Astrocyte of the hippocampus (primary cell): ENCODE measurements around the gene CNGA4.
"Not testable (repeated sequence)": the region's sequence is repeated elsewhere in the genome, so short reads cannot be mapped to it uniquely, and the experiment has no call there.

Source experiments
- DNase-seq: peaks from one replicate; pipeline ENCODE4 v3.0.0; 2011; ENCODE audit warnings: low read depth, low spot score

CNGA4 gene

GRCh38 chr11:6225024-6225423, 13.9 kb upstream of the CNGA4 start:
- no peak for DNase-seq

DNA sequence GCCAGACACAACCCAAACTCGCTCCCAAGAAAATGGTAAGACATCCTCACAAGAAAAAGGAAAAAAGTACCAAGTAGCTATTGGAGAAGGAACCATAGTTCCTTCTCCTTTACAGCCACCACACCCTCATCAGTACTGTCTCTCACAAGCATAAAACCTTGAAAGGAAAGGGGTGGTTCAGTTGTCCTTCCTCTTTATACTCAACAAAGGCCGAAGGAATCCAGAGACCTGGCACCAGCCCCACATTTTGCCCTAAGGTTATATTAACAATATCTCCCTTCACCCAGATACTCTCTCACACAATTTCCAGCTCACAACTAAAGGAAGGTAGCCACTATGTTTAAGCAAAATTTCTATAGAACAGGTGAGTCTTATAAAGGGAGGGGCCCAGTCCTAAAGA, 13.0 kb upstream of the CNGA4 start:
- DNase-seq = no peak

DNA sequence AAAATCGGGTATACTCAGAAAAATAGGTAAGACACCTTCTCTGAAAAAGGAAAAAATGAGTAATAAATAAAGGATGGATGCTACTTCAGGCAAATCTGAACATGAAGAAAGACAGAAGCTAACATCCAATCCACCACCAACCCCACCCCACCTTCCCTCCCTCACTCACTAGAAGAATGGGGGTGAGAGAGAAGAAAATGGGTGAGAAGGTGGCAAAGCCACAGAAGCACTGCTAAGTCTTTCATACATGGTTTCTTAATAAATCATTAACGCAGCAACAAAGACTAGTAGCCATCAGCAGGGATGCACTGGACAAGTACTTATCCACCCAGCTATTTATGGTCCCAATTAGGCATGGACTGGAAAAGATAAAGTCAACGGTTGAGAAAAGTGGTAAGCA, 10.4 kb upstream of the CNGA4 start:
- DNase-seq = no peak

DNA sequence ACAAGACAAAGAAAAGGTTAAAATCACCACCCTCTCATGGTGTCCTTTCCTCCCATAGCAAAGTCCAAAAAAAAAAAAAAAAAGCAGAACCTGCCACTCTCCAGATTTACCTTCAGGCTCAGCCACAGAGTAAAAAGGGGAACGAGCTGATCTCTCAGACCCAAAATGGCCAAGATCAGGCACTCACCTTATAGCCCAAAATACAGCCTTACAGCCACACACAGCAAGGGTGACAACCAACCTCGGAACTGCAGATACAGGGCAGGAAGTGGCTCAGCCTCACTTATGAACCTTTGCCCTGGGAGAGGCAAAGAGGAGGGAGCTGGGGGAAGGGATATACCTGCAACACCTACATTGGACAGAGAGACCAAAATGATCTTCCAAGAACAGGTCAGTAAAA, 9.0 kb upstream of the CNGA4 start:
- no peak for DNase-seq

DNA sequence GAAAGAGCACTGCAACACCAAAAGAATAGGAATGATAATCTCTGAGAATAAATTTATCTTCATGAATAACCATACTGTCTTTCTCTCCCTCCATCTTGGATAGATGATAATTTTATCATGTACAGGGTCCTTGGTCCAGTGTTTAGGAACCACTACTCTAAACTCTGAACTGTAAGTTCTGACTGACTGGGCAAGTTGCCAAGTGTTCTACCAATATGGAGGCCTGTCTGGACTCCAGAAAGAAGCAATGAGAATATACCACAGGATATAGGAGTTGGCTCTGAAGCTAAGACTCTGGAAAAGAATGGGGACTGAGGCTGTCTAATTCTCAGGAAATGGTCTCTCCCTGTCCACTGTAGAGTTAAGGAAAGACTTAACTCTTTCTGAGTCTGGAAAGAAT, 6.0 kb upstream of the CNGA4 start:
- DNase-seq = no peak

DNA sequence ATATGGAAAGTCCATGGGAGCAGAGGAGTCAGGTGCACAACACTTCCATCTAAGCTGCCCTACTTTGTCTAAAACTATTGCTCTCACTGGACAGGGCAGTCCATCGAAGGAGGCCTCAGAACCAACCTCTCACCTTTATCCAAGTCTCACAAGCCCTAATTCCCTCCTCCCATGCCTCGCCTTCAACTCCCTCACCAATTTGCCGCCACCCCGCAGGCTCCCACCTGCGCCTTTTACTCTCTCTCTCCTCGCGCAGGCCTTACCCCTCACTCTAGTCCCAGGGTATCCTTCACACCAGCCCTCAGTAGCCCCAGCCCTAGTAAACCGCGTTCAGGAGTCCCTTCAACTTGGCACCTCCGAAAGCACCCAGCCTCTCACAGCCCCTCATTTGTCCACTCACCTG, 4.9 kb upstream of the CNGA4 start:
- no peak for DNase-seq

DNA sequence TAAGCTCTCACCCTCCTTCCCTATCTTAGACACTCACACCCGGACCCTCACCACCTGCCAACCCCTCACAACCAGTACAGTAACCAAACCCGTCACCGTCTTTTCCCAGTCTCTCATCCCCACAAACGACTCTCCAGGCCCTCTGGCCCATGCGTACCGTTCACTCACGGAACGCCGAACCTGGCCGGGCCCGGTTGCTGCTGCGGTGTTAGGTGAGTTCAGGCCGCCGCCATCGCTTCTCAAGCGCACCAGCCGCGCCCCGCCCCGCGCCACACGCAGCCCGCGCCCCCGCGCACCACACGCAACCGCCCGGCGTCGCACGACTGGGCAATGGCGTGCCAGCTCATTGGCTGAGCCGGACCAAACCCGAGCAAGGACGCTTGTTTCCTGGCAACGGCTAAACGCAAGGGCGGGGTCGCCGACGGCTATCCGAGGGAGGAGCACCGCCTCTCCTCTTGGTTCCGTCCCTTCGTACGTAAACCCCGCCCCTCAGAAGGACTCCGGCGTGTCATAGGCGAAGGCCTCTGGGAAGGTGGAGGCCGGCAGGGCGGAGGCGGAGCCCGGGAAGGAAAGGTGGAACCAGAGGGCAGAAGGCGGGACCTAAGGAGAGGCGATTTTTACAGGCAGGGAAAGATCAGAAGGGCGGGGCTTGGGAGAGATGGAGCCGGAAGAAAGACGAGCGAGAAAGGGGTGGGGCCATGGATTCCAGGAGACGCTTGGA, 4.3 kb upstream of the CNGA4 start, which contains the start of gene FHIP1B:
FHIP1B (minus strand) TSS at position 250 of the 721 bp plus-strand sequence. CDS start 10,120 bp downstream, outside the sequence.
- DNase-seq = peak; percentile 100

GRCh38 chr11:6237266-6237665, 1.6 kb upstream of the CNGA4 start:
- no peak for DNase-seq

- no peak for DNase-seq
Observed at GRCh38 chr11:6237761-6238302, 1.1 kb upstream of the CNGA4 start.

- no peak for DNase-seq
Observed at GRCh38 chr11:6240139-6240538, 1.2 kb downstream of the CNGA4 start.

- no peak for DNase-seq
Observed at GRCh38 chr11:6240781-6241180, 1.9 kb downstream of the CNGA4 start.

- DNase-seq = no peak
Observed at GRCh38 chr11:6241316-6241715, 2.4 kb downstream of the CNGA4 start.

DNA sequence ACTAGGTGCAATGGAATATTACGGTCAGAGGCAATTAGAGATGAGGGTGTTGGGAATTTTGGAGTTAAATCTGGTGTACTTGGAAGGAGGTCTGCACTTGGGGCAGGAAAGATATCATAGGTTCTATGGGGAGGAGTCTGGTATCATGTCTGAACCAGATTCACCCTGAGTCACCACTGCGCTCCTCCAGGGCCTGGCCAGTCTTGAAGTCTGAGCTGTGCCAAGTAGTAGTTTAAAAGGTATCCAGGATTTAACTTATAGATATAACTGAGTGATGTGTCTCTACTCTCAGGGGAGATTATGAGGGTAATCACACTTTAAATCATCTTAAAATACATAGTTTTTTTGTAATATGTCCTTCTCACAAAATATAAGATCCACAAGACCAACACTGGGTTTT, 6.6 kb downstream of the CNGA4 start:
- DNase-seq = no peak

DNA sequence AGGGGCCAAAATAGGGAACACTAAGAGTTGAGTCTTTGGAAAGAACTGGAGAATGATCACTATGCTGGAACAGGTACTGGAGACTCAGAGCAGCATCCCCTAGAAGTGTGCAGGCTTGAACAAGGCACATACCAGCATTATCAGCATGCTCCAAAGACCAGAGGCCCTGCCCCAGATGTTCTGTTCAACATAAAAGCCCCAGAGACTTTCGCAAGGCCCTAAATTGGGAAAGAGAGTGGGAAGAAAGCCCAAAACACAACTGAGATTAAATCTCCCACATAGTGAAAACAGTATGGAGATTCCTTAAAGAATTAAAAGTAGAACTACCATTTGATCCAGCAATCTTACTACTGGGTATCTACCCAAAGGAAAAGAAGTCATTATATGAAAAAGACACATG, 9.4 kb downstream of the CNGA4 start:
- DNase-seq = no peak

DNA sequence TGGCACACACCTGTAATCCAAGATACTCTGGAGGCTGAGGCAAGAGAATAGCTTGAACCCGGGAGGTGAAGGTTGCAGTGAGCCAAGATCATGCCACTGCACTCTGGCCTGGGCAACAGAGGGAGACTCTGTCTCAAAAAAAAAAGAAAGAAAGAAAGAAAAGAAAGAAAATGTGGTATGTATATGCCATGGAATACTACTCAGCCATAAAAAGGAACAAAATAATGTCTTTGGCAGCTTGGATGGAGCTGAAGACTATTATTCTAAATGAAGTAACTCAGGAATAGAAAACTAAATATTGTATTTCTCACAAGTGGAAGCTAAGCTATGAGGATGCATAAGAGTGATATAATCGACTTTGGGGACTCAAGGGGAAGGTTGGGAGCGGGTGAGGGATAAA, 10.0 kb downstream of the CNGA4 start:
- not testable (repeated sequence) for DNase-seq

DNA sequence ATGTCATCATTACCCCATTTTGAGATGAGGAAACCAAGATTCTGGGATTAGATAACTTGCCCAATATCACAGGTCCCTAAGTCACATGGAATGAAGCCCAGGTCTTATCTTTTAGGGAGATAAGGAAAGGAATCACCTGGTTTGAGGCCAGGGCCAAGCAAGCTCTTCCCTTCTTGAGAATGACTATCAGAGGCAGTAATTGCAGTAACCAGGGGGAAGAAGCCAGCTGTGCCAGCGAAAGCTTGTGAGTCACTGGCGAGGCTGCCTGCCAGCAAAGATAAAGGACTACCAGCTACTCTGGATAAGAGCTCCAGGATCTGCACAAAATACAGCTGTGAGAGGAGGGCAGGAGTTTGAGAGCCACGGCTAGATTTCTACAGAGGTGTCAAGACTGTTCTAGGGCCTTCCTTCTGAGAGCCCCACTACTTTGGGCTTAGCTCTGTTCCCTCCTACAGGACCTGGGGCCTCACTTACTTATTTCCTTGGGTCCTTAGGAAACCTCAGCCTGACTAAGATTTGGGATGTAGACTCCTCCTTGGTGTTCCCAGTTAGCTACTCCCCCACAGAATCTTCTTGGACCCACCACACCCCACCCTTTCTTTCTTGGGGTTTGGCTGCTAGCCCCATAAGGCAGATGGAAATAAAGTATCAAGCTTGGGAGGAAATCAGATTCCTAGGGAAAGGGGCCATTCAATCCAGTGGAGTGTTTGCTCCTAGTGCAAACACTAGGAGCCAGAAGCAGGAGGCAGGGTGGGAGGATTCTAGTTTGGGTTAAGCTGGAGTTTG, 11.1 kb downstream of the CNGA4 start:
- DNase-seq = peak; percentile 77

DNA sequence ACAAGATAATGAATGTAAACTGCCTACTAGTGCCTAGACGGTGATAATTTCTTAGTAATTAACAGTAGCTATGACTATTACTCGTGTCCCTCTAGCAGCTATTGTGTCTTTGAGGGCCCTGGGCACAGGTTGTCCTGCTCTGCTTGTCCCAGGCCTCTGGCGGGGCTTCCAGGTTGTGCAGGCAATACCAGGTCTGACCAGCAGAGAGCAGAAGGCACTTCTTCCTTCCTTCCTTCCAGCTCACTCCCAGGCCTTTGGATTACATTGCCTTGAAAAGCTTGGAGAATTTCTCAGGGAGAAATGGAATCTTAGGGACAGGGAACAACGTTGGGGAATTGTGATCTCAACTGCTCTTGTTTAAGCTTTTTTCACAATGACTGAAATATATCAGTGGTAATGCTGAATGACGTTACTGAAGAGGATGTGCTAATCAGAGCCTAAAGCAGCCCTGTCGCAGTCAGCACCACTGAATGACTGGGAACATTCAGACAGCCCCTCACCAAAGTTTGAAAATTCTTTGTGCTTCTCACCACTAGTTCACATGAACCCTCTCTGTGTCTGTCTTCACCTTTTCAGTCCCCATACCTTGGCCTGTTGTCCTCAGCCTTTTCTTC, 12.3 kb downstream of the CNGA4 start:
- peak; percentile 83 for DNase-seq

GRCh38 chr11:6251990-6252473, 13.1 kb downstream of the CNGA4 start:
- no peak for DNase-seq

DNA sequence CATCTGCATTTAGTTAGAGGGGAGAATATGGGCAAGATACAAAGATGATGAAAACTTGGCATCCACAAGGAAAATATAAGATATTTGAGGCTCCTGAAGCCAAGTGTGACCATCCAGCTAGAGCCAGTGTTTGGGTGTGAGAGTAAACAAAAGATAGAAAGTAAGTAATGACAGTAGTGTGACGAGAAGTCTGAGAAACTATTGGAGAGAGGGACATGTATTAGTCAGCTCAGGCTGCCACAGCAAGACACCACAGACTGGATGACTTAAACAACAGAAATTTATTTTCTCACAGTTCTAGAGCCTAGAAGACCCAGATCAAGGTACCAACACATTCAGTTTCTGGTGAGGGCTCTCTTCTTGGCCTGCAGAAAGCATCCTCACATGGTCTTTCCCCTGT, 14.3 kb downstream of the CNGA4 start:
- DNase-seq = no peak

- no peak for DNase-seq
Observed at GRCh38 chr11:6258141-6258540, 19.3 kb downstream of the CNGA4 start.

DNA sequence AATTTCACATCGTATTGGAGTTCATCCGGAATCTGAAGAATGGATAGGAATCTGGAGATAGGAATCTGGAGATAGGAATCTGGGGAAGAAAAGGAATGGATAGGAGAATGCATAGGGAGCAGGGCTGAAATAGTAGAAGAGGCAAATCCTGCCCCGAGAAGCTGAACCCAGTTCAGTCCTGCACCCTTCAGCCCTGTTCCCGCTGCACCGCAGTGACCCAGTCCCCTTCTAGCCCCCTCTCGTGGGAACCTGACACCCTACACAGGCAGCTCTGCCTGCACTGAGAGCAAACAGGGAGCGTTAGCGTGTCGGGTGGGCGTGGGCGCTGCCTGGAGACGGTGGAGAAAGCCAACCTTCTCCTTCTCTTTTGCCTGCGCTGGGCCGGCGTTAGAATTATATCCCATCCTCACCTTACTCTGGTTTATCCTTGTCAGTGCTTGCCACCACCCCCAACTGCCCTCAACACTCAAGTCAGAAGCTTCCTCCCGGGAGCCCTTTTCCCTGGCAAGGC, 19.7 kb downstream of the CNGA4 start:
- peak; percentile 16 for DNase-seq

GRCh38 chr11:6260207-6260726, 21.4 kb downstream of the CNGA4 start:
- no peak for DNase-seq
